ENCODE data around the gene KRTAP3-2.

DNA sequence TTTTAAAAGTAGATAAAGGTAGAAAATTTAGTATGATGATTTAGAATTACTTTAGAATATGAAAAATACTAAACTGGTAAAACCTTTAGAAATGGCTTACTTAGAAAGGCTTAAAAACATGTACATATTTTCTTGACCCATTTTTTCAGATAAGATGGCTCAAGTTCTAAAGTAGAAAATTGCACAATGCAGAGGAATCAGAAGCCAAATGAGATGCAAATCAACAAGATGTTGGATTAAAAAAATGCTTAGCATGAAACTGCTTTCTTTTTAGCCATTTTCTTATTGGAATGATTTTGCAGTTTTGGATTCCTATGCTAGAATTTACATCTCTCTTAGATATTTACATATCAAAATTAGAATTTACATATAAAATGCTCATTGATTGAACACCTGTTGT is 10.7 kb upstream of the KRTAP3-2 start:
- no peak for TF ChIP-seq TAF1 (IDR thresholded peaks at IDR 0.05; ENCODE audit: low read depth)
- TF ChIP-seq, protein P1, sequence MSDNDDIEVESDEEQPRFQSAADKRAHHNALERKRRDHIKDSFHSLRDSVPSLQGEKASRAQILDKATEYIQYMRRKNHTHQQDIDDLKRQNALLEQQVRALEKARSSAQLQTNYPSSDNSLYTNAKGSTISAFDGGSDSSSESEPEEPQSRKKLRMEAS (IDR thresholded peaks at IDR 0.05), result no peak
- no peak for TF ChIP-seq YY1 (IDR thresholded peaks at IDR 0.05; ENCODE audit: low read depth)
- no peak for TF ChIP-seq ZBTB7A (IDR thresholded peaks at IDR 0.05; ENCODE audit: low read depth)
- no peak for TF ChIP-seq TCF12 (IDR thresholded peaks at IDR 0.05; ENCODE audit: low read depth)
- TF ChIP-seq, protein P2, sequence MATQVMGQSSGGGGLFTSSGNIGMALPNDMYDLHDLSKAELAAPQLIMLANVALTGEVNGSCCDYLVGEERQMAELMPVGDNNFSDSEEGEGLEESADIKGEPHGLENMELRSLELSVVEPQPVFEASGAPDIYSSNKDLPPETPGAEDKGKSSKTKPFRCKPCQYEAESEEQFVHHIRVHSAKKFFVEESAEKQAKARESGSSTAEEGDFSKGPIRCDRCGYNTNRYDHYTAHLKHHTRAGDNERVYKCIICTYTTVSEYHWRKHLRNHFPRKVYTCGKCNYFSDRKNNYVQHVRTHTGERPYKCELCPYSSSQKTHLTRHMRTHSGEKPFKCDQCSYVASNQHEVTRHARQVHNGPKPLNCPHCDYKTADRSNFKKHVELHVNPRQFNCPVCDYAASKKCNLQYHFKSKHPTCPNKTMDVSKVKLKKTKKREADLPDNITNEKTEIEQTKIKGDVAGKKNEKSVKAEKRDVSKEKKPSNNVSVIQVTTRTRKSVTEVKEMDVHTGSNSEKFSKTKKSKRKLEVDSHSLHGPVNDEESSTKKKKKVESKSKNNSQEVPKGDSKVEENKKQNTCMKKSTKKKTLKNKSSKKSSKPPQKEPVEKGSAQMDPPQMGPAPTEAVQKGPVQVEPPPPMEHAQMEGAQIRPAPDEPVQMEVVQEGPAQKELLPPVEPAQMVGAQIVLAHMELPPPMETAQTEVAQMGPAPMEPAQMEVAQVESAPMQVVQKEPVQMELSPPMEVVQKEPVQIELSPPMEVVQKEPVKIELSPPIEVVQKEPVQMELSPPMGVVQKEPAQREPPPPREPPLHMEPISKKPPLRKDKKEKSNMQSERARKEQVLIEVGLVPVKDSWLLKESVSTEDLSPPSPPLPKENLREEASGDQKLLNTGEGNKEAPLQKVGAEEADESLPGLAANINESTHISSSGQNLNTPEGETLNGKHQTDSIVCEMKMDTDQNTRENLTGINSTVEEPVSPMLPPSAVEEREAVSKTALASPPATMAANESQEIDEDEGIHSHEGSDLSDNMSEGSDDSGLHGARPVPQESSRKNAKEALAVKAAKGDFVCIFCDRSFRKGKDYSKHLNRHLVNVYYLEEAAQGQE (IDR thresholded peaks at IDR 0.05; ENCODE audit: low read depth), result no peak
- TF ChIP-seq CREB1 (IDR thresholded peaks at IDR 0.05; ENCODE audit: low read depth), result no peak
- TF ChIP-seq TEAD4 (IDR thresholded peaks at IDR 0.05), result no peak
- TF ChIP-seq CEBPB (IDR thresholded peaks at IDR 0.05), result no peak
- no peak for TF ChIP-seq RAD21 (IDR thresholded peaks at IDR 0.05; ENCODE audit: low read depth)
- TF ChIP-seq FOXM1 (IDR thresholded peaks at IDR 0.05; ENCODE audit: borderline replicate concordance, low read depth), result no peak
- TF ChIP-seq EP300 (IDR thresholded peaks at IDR 0.05; ENCODE audit: borderline replicate concordance), result no peak
- no peak for TF ChIP-seq NFIC (IDR thresholded peaks at IDR 0.05)
